GF-D8 (cell line): ENCODE measurements around the gene PMPCA.

Experiments
- DNase-seq: peaks from one replicate; lab custom pipeline; 2025; lab: John Stamatoyannopoulos, UW

Gene PMPCA

GRCh38 chr9:136456258-136456657 is 45.8 kb downstream of the PMPCA start:
- DNase-seq = no peak

DNA sequence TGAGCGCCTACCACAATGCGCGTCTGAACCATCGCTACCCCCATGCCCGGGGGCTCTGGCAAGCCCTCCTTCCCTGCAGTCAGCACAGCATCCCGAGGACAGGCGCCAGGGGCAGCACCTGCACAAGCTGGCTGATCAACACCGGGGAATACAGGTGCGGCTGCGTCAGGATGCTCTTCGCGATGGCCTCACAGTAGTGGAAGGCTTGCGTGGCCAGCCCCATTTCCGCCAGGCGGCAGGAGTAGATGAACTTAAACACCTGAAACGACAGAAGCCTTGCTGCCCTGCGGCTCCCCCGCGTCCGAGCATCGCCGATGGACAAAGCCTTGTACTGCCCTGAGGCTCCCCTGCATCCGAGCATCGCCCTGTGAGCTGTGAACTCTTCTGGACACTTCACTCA is 46.9 kb downstream of the PMPCA start:
- DNase-seq = no peak

- no peak for DNase-seq
Observed at GRCh38 chr9:136459425-136459824, 49.0 kb downstream of the PMPCA start.

- no peak for DNase-seq
Observed at GRCh38 chr9:136460772-136461325, 50.4 kb downstream of the PMPCA start.

- no peak for DNase-seq
Observed at GRCh38 chr9:136462664-136463063, 52.2 kb downstream of the PMPCA start.

- no peak for DNase-seq
Observed at GRCh38 chr9:136463578-136463977, 53.1 kb downstream of the PMPCA start.

DNA sequence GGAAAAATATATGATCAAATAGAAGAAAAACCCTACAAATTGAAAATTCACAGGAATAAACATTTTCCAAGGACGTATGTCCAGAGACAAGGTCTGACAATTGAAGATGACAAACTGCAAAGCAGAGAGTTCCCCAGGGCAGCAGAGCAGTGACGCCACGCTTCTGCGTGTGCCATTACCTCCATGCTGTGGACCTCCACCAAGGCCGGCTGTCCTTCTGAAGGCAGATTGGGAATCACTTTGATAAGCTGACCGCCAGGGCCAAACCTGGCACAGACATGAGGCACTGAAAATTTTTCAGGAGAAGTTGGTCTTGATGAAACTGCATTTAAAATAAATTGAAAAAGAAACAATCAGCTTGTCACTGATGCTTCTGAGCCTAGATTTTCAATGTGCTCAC is 53.8 kb downstream of the PMPCA start:
- DNase-seq = no peak

- no peak for DNase-seq
Observed at GRCh38 chr9:136465500-136466154, 55.2 kb downstream of the PMPCA start.

- DNase-seq = no peak
Observed at GRCh38 chr9:136466155-136466541, 55.7 kb downstream of the PMPCA start.

GRCh38 chr9:136467766-136468165 is 57.3 kb downstream of the PMPCA start:
- DNase-seq = no peak

DNA sequence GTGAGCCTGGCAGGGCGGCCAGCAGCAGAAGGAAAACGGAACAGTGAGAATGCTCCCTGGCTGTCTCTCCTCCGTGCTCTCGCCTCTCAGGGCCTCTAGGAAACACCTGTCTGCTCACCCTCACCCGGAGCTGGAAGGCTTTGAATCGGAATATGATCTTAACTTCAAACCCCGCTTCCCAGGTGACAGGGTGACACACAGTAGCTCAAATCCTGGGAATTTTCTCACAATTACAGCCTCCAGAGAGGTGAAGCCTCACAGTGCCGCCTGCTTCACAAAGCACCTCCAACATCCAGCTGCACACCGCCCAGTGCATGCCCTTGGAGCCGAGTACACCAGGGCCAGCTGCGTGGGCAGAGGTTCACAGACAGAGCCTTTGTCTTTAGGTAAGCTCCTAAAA is 59.9 kb downstream of the PMPCA start:
- no peak for DNase-seq

- no peak for DNase-seq
Observed at GRCh38 chr9:136470792-136471469, 60.5 kb downstream of the PMPCA start.

GRCh38 chr9:136471802-136472487 is 61.5 kb downstream of the PMPCA start:
- no peak for DNase-seq

DNA sequence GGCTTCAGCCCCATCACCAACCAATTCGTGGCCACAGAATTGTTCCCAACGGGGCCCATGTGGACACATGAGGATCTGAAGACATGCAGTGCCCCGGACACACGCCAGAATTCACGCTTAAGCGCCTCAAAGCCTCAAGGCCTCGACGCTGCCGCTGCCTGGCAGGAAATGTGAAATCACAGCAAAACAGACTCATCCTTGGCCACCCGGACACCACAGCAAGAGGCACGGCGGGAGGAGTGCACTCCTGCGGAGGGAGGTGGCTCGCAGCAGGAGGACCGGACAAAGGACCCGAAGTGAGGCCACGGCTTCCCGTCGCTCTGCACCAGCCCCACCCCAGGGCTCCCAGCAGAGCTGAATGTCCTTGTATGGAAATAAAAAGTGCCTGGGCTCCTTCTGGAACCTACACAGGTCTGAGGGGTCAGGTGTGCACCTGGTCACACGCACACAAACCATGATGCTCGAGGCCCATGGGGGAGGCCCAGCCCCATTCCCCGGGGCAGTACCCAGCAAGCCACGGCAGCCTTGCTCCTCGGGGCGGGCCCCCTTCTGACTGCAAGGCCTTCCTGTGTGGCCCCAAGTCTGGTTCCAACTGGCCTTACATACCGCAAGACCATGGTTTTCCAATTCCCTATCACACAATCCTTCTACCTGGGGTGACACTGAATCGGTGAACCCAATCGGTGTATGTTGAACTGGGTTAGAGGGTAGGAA is 62.3 kb downstream of the PMPCA start:
- no peak for DNase-seq

DNA sequence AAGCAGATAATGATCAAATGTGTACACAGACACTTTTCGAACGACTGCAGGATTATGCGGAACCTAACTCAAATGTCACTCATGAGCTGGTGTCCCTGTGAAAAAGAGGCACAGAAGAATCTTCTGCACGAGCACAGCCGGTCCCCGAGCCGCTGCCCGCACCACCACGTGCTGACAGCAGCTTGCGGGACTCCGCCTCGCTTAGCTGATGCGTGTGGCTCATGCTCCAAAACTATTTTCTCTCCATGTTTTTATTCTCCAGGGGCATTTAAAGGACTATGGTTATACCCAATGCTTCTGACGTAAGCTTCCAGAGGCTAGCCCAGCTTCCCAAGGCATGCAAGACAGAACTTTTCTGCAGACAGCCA is 62.9 kb downstream of the PMPCA start:
- DNase-seq = no peak
